ENCODE data around the gene TMEM132D.

The TMEM132D gene

GRCh38 chr12:129873111-129873832, 30.6 kb downstream of the TMEM132D start:
- no peak for DNase-seq

GRCh38 chr12:129871991-129872972, 31.5 kb downstream of the TMEM132D start:
- DNase-seq: no peak

GRCh38 chr12:129870796-129871195, 33.0 kb downstream of the TMEM132D start:
- no peak for DNase-seq

- no peak for DNase-seq
Measured at GRCh38 chr12:129870136-129870535, 33.7 kb downstream of the TMEM132D start.

- no peak for DNase-seq
Measured at GRCh38 chr12:129868575-129868974, 35.2 kb downstream of the TMEM132D start.

GRCh38 chr12:129863938-129864337, 39.9 kb downstream of the TMEM132D start:
- DNase-seq: no peak

- DNase-seq: no peak
Measured at GRCh38 chr12:129862561-129863175, 41.2 kb downstream of the TMEM132D start.

GRCh38 chr12:129861951-129862350, 41.9 kb downstream of the TMEM132D start:
- DNase-seq: no peak

GRCh38 chr12:129854591-129854990, 49.2 kb downstream of the TMEM132D start:
- no peak for DNase-seq

GRCh38 chr12:129851296-129851695, 52.5 kb downstream of the TMEM132D start:
- no peak for DNase-seq

GRCh38 chr12:129848876-129849275, 54.9 kb downstream of the TMEM132D start:
- no peak for DNase-seq

- DNase-seq: no peak
Measured at GRCh38 chr12:129847063-129847462, 56.8 kb downstream of the TMEM132D start.

GRCh38 chr12:129844662-129845220, 59.1 kb downstream of the TMEM132D start:
- no peak for DNase-seq

- no peak for DNase-seq
Measured at GRCh38 chr12:129841251-129841650, 62.6 kb downstream of the TMEM132D start.

- no peak for DNase-seq
Measured at GRCh38 chr12:129840145-129840884, 63.5 kb downstream of the TMEM132D start.

GRCh38 chr12:129839679-129840078, 64.1 kb downstream of the TMEM132D start:
- DNase-seq: no peak

- no peak for DNase-seq
Measured at GRCh38 chr12:129831294-129831693, 72.5 kb downstream of the TMEM132D start.

- no peak for DNase-seq
Measured at GRCh38 chr12:129830796-129831195, 73.0 kb downstream of the TMEM132D start.

GRCh38 chr12:129827866-129828384, 75.9 kb downstream of the TMEM132D start:
- no peak for DNase-seq

- DNase-seq: no peak
Measured at GRCh38 chr12:129827102-129827865, 76.5 kb downstream of the TMEM132D start.

- no peak for DNase-seq
Measured at GRCh38 chr12:129826273-129826672, 77.6 kb downstream of the TMEM132D start.
